Right ventricle myocardium inferior (tissue), 1 donor: ENCODE results near the gene CCDC102B. TPM values are rescaled to one million over a fixed set of nuclear protein-coding genes. Genes with fewer than 3 reads are reported as not detected.
A peak's percentile ranks its signal among the peaks of the same experiment; 100 is the strongest.
"Not testable (repeated sequence)": the region's sequence is repeated elsewhere in the genome, so short reads cannot be mapped to it uniquely, and the experiment has no call there.

Source experiments
- ATAC-seq: fragments of 200-7000 bp; cut with Tn5 transposase; one replicate; pipeline ENCODE4 v1.9.1; 2020; ENCODE audit warnings: mild to moderate bottlenecking, moderate library complexity
- DNase-seq: peaks from one replicate; pipeline ENCODE4 v3.0.0; 2021; ENCODE audit errors: missing footprints
- intact Hi-C: fragments of 100-400 bp; cut with DNase I; formaldehyde crosslinking; loops from one replicate; pipeline ENCODE4 v1.11.0; 2022
- total RNA-seq: library from RNA; stranded (reverse); fragmentation: NEBNext Ultra II Directional; extraction: Animal tissue kit (Norgen Biotek cat#: 25700); gene quantifications from one replicate; pipeline ENCODE4 v1.2.1, GENCODE V29; 2021
- donor health status: DM: no; HTN: yes; CAD: no; lungs with severe emphysema.

The CCDC102B gene
- total RNA-seq, 1 donor from 2014 or later = 3.9 TPM

DNA sequence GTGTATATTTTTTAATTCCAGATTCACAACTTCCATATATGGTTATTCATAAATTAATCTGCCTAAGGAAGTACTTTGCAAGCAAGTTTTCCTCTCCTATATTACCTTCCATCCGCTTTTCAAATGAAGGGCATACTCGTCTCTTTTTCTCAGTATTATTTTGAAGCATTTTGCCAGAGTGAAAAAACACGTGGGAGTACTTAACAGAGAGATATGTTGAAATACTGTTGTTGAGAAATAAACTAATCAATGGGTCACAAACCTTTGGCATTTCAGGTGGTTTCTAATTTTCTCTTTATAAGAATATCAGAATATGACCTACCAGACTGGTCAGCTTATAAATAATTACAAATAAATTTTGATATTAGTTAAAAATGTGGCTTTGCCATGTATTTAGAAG lies 67.6 kb downstream of the CCDC102B start:
- intact Hi-C loops = no loop called here

DNA sequence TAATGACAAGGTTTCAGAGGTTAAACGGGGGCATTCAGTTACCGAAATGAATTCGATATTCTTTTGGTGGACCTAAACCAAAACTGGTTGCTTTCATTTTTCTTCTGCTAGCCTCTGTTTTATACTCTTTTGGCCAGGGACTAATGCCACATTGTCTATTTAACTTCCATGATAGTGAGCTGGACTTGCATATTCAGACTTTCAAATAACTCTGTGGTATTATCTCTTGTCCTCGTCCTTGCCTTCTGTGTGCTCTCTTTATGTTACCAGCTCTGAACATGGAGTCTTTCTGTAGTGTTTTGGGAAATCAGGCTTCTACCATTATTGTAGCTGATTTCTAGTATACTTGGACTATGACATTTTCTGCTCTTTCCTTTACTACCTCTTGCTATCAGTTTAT lies 75.1 kb downstream of the CCDC102B start:
- no peak for ATAC-seq
- intact Hi-C loops = no loop called here
- DNase-seq = no peak

More for the DNA sequence above, 67.6 kb downstream of the CCDC102B start:
- ATAC-seq (no peak), DNase-seq (no peak)

DNA sequence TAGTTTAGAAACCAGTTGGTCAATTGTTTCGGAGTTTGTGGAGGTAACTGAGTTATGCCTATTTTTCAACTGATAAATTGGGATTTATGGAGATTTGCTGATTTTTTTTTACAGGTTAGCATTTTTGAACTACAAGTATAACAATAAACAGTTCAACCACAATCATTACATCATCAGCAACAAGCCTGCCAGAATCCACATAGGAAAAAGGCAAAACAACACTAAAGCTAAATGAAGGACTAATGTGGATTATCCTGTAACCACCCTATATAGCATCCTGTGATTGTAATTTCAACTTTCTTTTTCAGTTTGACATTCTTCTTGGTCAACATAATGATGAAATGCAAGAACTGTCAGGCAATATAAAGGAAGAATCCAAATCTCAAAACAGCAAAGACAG lies 76.5 kb downstream of the CCDC102B start:
- intact Hi-C loops = no loop called here
- ATAC-seq (no peak), DNase-seq (no peak)

- DNase-seq, ATAC-seq, intact Hi-C loops: not testable (repeated sequence)
These were observed 82.1 kb downstream of the CCDC102B start for GRCh38 chr18:68879947-68880346.

DNA sequence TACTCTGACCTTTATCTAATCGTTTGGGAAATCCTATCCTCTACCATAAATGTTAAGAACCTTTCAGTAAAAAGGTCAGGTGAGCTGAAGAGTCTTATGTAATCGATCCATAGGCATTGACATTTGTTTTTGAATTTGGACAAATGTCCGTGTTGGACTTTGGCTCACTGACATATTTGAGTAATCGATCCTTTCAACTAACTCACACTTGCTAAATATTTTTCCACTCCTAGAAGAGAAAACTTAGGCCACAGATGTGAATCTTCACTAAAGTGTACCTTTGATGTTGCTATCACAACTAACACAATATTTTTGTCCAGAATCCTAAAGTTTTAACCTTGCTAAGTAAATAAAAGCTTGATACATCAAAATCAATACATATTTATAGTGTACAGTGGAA lies 89.5 kb downstream of the CCDC102B start:
- intact Hi-C loops = no loop called here
- DNase-seq (no peak), ATAC-seq (no peak)

- ATAC-seq = no peak
- intact Hi-C loops = no loop called here
- DNase-seq = no peak
These were observed 95.5 kb downstream of the CCDC102B start for GRCh38 chr18:68893354-68893753.

DNA sequence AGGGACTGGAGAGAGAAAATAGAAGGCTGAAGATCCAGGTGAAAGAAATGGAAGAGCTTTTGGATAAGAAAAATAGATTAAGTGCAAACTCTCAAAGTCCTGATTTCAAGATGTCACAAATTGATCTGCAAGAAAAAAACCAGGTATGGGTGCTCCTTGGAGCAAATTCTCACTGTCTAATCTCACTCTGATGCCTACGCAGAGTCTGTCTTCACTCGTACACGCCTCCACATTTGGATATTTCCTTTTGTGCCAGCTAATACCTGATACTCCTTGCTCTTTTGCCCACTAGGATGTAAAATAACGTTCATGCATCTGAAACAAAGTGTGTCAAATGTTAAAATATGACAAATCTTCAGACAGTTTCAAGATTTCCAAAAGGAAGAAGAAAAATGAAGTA lies 99.4 kb downstream of the CCDC102B start:
- intact Hi-C loops = no loop called here
- ATAC-seq (no peak), DNase-seq (no peak)

GRCh38 chr18:68909579-68909978 lies 111.7 kb downstream of the CCDC102B start:
- intact Hi-C loops = no loop called here
- DNase-seq = no peak
- no peak for ATAC-seq

DNA sequence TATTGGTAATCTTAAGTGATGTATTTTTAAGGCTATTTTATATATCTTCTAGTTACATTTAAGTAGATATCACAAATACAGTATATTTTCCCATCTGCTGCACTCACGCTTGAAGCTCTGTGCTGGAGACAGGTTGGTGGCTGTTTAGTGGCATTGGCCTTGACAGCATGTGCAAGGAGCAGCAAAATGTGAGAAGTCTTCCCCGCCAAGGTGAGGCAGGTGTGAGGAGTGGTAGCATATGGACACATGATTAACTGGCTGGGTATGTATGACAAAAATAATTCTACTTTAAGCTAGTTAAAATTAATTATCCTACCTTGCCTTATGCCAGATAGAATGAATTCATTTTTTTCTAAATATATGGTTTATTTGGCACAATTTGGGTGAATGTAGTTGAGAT lies 117.2 kb downstream of the CCDC102B start:
- no peak for DNase-seq
- intact Hi-C loops = no loop called here
- no peak for ATAC-seq

DNA sequence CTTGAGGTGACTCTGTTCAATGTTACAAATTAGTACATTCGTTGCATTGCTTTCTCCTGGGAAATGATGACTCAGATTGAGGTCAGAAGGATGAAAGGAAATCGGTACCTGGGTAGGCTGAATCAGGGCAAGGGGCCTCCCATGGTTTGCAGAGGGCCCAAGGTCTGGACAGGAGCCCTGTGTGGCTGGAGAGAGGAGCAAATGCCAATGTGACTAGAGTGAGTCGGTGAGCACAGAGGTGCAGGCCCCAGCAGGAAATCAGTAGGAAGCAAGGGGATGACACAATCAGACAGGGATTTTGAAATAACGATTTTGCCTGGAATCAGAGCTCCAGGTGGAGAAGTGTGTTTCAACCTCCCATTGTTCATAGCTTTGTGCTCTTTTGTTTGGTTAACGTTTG lies 118.9 kb downstream of the CCDC102B start:
- DNase-seq (peak; percentile 52), ATAC-seq (no peak)
- intact Hi-C loops = no loop called here

DNA sequence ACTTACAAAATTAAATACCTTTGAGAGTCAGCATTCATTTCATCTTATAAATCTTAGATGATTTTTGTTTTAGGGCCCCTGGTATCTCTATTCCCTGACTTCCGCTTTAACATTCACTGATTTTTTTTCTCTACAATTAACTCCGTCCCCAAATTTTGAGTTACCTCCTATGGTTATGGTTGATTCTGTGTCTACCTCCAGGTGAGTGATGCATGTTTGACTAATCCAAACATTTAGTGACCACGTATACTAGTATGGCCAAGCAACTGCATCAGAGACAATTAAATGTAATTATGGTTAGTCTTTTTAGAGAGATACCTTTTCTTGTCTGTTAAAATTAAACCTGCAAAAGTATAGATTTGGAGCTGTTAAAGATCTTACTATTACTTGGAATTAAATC lies 120.3 kb downstream of the CCDC102B start:
- intact Hi-C loops = no loop called here
- DNase-seq (no peak), ATAC-seq (no peak)

GRCh38 chr18:68919900-68920299 lies 122.0 kb downstream of the CCDC102B start:
- intact Hi-C loops = no loop called here
- ATAC-seq (no peak), DNase-seq (no peak)

- ATAC-seq (no peak), DNase-seq (no peak)
- intact Hi-C loops = no loop called here
These were observed 124.5 kb downstream of the CCDC102B start for GRCh38 chr18:68922392-68922791.

DNA sequence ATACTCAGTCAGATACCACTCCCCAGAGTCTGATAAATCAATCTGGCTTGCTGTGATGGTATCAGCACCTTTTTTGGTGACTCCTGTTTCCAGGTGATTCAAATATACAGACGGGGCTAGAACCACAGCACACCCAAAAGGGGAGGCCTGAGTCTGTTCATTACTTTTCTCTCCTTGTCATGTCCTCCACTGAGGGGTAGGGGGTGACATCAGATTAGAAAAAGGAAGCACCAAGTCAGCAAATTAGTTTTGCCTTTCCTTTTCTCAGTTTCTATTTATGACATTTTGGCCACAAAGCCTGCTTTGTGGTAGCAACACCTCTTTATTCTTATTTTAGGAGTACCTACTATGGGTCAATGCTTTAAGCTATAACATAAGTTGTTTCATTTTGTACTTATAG lies 127.4 kb downstream of the CCDC102B start:
- DNase-seq (no peak), ATAC-seq (no peak)
- intact Hi-C loops = no loop called here

GRCh38 chr18:68928762-68929675 lies 131.1 kb downstream of the CCDC102B start:
- no peak for ATAC-seq
- intact Hi-C loops = no loop called here

DNA sequence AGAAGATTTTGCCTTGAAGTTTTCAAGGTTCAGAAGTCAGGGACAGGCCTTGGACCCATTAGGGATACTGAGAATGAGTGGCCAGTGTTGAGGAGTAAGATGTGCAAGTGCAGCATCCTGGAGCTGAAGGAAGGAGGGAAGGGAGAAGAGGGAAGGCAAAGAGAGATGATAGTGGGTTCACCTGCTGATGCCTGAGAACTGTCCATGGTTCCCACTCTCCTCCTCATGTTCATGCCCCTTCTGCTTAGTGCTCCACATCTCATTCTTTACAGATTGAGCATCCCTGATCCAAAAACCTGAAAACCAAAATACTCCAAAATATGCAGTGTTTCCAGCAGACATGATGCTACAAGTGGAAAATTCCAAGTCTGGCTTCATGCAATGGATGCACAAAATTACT lies 137.8 kb downstream of the CCDC102B start:
- intact Hi-C loops = no loop called here

More at GRCh38 chr18:68928762-68929675, 131.1 kb downstream of the CCDC102B start:
- DNase-seq = no peak

GRCh38 chr18:68937029-68937599 lies 139.2 kb downstream of the CCDC102B start:
- ATAC-seq = no peak
- intact Hi-C loops = no loop called here
- DNase-seq = no peak

More for the DNA sequence above, 137.8 kb downstream of the CCDC102B start:
- no peak for DNase-seq
- no peak for ATAC-seq

GRCh38 chr18:68940039-68940438 lies 142.2 kb downstream of the CCDC102B start:
- DNase-seq (no peak), ATAC-seq (no peak)
- intact Hi-C loops = no loop called here

DNA sequence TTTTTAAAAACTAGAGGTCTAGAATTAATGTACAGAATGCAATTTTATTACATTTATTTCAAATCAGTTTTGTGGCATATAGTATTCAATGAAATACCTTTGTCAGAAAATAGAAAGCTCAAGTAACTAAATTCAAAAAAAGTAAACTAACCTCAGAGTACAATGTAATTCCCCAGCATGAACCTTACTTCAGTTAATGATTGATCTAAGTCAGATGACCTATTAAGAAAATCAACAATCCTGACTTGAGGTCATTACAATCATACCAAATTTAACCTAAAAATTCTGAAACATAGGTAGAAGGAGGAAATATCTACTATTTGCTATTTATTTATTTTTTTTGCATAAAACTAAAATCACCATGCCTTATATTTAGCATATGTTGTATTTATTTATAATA lies 142.9 kb downstream of the CCDC102B start:
- ATAC-seq = no peak
- DNase-seq = no peak
- intact Hi-C loops = no loop called here

- DNase-seq = no peak
- ATAC-seq = no peak
- intact Hi-C loops = no loop called here
These were observed 144.3 kb downstream of the CCDC102B start for GRCh38 chr18:68942230-68942629.
